ENCODE results near the gene HLA-DMA. TPM values are rescaled to one million over a fixed set of nuclear protein-coding genes. Genes with fewer than 3 reads are reported as not detected.

HLA-DMA gene
- total RNA-seq, 1 donor: 9.0 TPM

- Histone ChIP-seq H3K4me1 (ENCODE audit: insufficient read depth, low read length) (peaks cover 7% of the 10 kb centered on the region), H3K27ac (ENCODE audit: low read depth, low read length) (no peak overlapping the region), H3K27me3 (ENCODE audit: insufficient read depth, low read length) (no peaks in the 10 kb centered on the region), H3K4me3 (ENCODE audit: insufficient read depth, low read length) (no peak overlapping the region), H4K20me1 (ENCODE audit: insufficient read depth, low read length) (no peaks in the 10 kb centered on the region), H3K9me3 (ENCODE audit: low read depth, low read length) (no peaks in the 10 kb centered on the region), H3K4me2 (ENCODE audit: insufficient read depth, low read length) (no peak overlapping the region), H3K36me3 (ENCODE audit: insufficient read depth, low read length) (no peaks in the 10 kb centered on the region), H2AFZ (ENCODE audit: low read length) (no peak overlapping the region), H3K79me2 (ENCODE audit: insufficient read depth, low read length) (no peaks in the 10 kb centered on the region)
- no peak for TF ChIP-seq CTCF (IDR thresholded peaks at IDR 0.05; ENCODE audit: extremely low read depth, low read depth, low read length)
- no peak for DNase-seq (ENCODE audit: insufficient read length, low spot score, missing footprints)
These were observed 48.9 kb downstream of the HLA-DMA start for GRCh38 chr6:32903952-32904351.

Other genes with a start within 250 kb of the HLA-DMA start
- gene HLA-DQA2, start 211.7 kb downstream of the HLA-DMA start, total RNA-seq: not detected in 2 replicates
- gene HLA-DQB2, start 189.6 kb downstream of the HLA-DMA start, total RNA-seq: not detected in 2 replicates
- 0.36 TPM in 1 of 2 replicates, not detected in the other for gene HLA-DOB, start 136.1 kb downstream of the HLA-DMA start, total RNA-seq
- gene TAP2, start 114.4 kb downstream of the HLA-DMA start, total RNA-seq: 12.4 and 20.6 TPM in 2 replicates
- 67.3 and 83.4 TPM in 2 replicates for gene PSMB8, start 109.0 kb downstream of the HLA-DMA start, total RNA-seq
- gene TAP1, start 99.4 kb downstream of the HLA-DMA start, total RNA-seq: 42.3 and 43.6 TPM in 2 replicates
- 20.3 and 29.8 TPM in 2 replicates for gene PSMB9, start 98.9 kb downstream of the HLA-DMA start, total RNA-seq
- 2.2 and 8.3 TPM in 2 replicates for gene HLA-DMB, start 12.1 kb downstream of the HLA-DMA start, total RNA-seq
- 116 and 119 TPM in 2 replicates for gene BRD2, start 15.5 kb upstream of the HLA-DMA start, total RNA-seq
- gene HLA-DOA, start 56.5 kb upstream of the HLA-DMA start, total RNA-seq: under 0.01 and 2.4 TPM in 2 replicates
- gene HLA-DPA1, start 120.6 kb upstream of the HLA-DMA start, total RNA-seq: 5.4 and 30.4 TPM in 2 replicates
- 8.7 and 12.4 TPM in 2 replicates for gene HLA-DPB1, start 122.9 kb upstream of the HLA-DMA start, total RNA-seq
- 1.8 TPM in 2 replicates for gene COL11A2, start 239.4 kb upstream of the HLA-DMA start, total RNA-seq
- 19.2 and 20.9 TPM in 2 replicates for gene RXRB, start 247.6 kb upstream of the HLA-DMA start, total RNA-seq
- 108 and 109 TPM in 2 replicates for gene SLC39A7, start 247.8 kb upstream of the HLA-DMA start, total RNA-seq

Measured in osteoblast (primary cell).